Stimulated activated CD8-positive, alpha-beta memory T cell treated with anti-CD3 and anti-CD28 coated beads, Interleukin-4, amount 100 ng/mL, for 24 hours (primary cell): ENCODE results near the gene SCRG1.

Source experiments
- DNase-seq: peaks from one replicate; pipeline ENCODE4 v3.0.0-alpha.2; 2020; ENCODE audit warnings: low read depth

SCRG1 gene

DNA sequence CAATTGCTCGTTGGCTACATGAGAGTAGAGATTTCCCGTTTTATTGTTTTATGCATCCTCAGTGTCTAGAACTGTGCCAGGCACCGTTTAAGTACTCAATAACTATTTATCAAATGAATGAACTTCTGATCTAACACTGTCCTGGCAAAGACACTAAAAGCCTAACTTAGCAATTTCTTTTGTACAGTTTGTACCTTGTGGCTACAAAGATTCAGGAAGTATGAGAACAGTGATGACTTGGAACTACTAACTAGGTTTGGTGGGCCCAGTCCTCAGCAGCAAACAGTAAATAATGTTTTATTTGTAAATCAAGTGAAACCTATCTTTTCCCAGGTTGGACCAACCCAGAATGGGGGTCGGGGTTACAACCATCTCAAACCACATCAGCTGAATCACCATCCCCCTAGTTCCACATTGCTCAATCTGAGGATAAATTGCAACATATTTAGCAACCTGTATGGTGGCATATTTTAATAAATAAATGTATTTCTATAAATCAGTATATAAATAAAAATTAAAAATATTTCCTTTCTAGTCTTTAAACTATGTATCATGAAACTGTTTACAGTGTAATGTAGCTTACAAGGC lies 12.3 kb upstream of the SCRG1 start:
- DNase-seq: no peak

DNA sequence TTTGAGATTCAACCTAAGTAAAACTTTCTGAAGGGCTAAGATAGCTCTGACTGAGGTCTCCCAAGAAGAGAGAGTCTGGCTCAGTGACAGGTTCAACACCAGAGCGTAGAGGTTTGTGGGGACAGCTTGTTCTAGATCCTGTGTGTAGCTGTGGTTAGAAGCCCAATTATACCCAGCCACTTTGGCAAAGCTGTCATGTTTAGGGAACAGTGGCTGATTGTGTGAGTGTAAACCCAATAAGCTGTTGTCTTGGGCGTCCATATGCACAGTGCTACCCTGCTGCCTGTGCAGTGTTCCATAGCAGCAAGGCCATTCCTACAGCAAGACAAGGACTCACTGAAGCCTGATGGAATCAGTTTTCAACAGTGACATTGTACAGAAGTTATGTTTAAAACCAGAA lies 11.2 kb upstream of the SCRG1 start:
- DNase-seq: no peak

DNA sequence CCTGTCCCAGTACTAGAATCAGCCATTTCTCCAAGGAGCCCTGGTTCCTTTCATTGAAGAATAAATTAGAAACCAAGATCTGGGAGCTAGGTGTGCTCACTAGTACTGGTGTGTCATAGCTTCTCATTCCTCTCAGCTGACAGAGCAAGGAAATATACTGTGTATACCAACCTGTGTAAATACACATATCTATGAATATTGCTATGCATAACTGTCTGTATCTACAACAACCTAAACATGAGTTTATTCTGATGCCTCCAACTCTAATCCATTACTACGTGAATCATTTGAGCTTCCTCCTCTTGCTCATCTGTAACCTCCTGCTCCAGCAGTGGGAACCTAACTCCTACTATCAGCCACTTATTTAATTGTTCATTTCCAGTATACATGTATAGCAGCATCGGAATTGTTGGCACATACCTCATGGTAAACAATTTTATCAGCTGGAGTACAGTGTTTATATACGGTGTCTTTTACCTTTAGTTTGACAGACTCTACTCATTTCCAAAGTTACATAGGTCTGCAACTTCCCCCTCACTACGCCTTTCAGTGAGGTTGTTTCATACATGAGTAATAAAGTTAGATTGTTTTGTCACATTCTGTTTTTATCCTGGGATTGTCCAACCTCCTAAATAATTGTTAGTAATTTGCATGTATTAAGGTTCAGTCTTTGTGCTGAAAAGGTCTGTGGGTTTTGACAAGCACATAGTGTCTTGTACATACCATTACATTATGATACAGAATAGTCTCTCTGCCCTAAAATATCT lies 7.1 kb upstream of the SCRG1 start:
- no peak for DNase-seq

DNA sequence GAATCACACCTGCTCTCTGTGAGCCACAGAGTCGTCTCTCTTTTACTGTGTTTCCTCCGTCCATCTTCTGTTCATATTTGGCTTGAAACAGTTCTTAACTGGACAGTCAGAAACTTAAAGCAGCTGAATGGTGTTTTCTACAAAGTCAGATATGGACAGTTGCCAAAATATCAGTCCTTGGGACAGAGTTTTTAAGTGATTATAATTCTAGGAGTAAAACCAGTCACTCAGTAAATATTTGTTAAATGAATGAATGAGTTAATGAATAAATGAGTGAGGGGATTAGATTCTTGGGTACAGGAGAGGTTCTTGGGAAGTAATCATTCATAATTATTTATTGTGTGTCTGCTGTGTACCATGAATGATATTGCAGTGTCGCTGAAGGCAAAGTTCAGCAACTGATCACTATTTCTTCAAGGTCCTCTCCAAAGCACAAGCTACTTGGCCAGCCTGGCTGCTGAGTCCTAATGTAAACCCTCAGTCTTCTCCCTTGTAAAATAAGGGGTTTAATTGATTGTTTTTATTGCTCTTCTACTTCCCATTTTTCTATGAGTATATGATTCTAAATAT lies 5.5 kb upstream of the SCRG1 start:
- DNase-seq: no peak

DNA sequence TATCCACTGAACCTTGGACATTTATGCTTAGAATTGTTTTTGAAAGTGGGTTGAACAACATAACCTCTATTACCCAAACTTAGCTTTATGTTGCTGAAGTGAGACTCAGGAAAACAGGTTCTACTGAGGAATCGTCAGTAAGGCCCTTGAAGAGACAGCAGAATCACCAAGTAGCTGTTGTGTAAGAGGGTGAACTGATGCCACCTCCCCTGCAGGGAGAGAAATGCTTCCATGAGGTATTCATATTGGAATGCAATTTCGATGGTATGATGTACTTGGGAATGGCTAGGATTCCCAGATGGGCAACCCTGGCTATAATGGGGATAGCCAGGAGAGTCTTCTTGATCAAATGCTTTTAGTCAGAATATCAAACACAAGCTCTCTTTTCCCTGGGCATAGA lies 4.1 kb upstream of the SCRG1 start:
- no peak for DNase-seq

DNA sequence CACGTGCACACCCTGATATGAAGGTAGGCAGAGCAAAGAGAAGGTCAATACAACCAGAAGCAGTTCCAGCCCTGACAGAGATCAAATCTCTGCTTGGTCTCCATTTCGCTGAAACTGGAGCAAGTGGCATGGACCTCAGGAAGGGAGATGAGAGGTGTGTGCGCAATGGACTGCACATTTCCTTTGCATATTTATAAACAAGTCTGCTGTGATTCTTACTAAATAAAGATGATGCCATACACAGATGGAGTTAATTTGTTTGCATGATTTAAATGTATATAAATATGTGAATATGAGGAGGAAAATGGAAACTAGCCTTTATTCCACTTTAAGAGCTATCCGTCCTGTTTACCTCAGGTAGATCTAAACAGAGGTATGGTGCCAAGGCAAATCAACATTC lies 2.1 kb upstream of the SCRG1 start:
- DNase-seq: no peak

DNA sequence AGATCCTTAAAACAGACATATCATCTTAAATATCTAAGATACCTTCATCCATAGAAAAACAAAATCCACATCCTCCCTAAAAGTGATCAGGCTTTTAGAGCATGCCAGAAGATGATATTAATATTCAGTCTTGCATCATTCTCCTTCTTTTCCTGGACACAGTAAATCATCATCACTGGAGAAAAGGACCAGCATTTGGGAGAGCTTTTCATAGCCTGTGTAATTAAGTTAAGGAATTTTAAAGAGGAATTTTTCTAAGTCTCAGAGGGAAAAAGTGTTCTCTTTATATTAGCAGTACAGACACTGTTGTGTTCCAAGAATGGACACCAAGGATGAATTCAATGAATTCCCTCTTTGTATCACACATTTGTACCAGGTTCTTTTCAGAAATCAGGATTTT lies 696 bp downstream of the SCRG1 start:
- DNase-seq: no peak

DNA sequence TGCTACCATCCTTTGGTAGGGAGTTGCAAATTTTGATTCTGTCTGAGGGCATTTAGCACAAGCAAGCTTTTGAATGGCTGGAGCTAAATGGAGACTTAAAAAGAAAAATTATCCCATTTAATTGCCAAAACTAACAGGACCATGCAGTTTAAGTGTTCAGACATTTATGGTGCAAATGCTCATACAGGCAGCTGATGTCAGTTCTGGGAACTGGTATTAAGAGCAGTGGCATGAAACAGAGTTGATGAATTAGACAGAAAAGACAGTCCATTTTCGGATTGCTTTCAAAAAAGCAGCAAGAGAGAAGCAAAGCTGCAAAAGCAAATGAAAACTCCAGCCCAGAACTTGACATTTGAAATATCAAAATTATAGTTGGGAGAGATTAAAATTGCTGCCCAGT lies 1.3 kb downstream of the SCRG1 start:
- no peak for DNase-seq

DNA sequence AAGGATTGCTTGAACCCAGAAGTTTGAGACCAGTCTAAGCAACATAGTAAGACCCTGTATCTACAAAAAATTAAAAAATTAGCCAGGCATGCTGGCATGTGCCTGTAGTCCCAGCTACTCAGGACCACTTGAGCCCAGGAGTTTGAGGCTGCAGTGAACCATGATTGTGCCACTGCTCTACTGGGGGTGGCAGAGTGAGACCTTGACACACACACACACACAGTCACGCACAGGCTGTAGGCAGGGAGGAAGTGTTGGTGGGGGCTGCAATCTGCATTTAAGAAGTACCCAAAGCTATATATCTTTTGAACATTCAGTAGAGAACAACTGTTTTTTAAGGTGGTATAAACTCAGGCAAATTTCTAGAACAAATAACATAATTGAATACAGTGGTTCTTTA lies 7.2 kb downstream of the SCRG1 start:
- DNase-seq: no peak

DNA sequence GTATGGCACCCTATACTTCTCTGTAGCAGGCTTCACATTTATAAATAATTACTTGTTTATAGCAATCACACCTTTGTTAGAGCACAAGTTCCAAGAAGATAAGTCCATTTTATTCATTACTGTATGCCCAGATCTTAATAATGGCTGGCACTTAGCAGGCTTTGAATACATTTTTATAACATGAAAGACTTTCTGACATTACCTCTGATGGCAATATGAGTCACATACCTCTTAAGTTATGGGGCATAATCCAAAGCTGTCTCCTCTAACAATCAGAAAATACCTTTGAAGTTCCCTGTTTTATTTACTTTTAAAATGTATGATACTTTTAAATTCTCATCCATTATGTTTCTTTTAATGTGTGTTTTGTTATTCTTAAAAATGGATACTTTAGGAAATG lies 12.2 kb downstream of the SCRG1 start:
- DNase-seq: no peak

DNA sequence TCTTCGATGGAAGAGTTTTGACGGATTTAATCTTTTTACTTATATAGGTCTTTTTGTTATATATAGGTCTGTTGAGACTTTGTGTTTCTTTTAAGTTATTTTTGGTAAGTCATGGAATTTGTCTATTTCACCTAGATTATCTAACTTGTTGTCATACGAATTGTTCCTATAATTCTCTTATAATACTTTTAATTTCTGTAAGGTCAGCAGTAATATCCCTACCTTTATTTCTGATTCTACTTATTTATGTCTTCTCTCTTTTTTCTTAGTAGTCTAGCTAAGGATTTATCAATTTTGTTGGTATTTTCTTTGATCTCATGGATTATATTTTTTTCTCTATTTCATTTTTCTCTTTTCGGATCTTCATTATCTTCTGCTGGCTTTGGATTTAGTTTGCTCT lies 16.6 kb downstream of the SCRG1 start:
- DNase-seq: no peak

DNA sequence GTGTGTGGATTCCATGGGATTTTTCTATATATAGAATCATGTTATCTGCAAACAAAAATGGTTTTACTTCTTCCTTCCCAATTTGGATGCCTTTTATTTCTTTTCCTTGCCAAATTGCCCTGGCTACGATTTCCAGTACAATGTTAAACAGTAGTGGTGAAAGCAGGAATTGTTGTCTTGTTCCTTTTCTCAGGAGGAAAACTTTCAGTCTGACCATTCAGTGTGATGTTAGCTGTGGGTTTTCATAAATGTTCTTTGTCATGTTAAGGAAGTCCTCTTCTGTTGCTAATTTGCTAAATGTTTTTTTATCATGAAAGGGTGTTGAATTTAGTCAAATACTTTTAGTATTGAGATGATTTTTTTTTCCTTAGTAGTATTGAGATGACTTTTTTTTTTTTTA lies 17.3 kb downstream of the SCRG1 start:
- DNase-seq: no peak

DNA sequence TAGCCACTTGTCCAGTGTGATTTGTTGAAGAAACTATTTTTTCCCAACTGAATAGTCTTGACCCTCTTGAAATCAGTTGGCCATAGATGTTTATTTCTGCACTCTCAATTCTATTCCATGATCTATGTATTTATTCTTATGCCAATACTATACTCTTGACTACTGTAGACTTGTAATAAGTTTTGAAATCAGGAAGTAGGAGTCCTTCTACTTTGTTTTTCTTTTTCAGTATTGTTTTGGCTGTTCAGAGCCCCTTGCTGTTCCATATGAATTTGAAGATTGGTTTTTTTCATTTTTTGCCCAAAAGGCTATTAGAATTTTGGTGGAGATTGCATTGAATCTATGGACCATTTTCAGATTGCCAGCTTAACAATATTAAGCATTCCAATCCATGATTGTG lies 17.9 kb downstream of the SCRG1 start:
- no peak for DNase-seq

DNA sequence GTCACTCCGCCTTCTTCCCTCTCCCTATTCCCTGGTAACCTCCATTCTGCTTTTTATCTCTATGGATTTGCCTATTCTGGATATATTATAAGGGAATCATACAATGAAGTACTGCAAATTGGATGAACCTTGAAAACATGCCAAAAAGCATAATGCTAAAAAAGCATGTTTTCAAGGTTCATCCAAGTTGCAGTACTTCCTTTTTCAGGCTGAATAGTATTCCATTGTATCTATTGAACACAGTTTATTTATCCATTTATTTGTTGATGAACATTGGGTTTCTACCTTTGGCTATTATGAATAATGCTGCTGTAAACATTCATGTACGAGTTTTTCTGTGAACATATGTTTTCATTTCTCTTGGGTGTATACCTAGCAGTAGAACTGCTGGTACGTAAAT lies 19.0 kb downstream of the SCRG1 start:
- no peak for DNase-seq

DNA sequence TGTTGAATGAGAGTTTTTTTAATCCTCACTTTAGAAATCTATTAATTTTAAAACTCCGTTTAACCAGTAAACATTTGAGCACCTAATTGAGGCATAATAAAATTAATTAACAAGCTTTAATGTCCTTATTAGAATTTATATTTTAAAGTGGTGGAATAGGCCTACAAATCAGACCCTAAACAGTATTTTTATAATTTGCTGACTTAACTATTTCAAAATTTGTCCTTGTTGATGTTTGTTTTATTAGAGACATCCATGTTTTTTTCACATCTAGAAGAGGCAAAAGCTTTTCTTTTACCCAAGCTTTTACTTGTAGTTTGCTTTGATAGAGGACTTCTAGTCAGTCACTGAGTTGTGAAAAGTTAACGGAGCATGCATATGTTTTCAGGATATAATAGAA lies 24.3 kb downstream of the SCRG1 start:
- DNase-seq: no peak

DNA sequence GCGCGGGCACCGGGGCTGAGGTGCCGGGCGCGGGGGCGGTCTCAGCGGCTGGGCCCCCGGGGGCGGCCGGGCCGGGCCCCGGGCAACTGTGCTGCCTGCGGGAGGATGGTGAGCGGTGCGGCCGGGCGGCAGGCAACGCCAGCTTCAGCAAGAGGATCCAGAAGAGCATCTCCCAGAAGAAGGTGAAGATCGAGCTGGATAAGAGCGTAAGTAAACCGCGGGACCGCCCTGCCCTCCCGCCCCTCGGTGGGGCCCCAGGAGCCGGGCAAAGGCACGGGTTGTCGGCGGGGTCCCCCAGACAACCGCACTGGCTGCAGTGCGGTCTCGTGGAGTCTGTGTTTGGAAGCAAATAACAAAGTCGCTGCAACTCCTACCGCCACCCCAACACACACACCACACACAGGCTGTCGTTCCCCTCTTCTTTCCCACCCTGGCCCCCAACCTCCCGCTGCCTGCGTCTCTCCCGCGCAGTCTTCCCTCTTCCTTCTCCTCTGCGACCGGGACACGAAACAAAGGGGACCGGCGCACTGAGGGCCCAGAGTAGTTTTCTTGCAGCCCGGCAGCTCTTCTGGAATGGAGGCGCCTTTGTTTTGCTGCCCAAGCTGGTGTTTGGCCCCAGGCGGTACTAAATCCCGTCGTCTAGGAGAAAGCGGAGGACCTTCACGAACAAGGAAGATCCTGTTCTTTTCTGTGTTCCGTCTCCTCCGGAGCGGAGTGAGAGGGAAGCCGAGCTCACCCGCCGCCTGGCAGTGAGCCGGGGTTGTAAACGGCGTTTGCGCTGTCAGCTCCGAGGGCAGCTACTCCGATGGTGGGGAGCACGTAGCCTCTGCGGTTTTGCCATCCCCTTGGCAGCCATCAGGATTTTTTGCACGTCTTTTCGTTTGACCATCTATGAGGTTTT lies 27.4 kb downstream of the SCRG1 start:
- peak; percentile 15 for DNase-seq

DNA sequence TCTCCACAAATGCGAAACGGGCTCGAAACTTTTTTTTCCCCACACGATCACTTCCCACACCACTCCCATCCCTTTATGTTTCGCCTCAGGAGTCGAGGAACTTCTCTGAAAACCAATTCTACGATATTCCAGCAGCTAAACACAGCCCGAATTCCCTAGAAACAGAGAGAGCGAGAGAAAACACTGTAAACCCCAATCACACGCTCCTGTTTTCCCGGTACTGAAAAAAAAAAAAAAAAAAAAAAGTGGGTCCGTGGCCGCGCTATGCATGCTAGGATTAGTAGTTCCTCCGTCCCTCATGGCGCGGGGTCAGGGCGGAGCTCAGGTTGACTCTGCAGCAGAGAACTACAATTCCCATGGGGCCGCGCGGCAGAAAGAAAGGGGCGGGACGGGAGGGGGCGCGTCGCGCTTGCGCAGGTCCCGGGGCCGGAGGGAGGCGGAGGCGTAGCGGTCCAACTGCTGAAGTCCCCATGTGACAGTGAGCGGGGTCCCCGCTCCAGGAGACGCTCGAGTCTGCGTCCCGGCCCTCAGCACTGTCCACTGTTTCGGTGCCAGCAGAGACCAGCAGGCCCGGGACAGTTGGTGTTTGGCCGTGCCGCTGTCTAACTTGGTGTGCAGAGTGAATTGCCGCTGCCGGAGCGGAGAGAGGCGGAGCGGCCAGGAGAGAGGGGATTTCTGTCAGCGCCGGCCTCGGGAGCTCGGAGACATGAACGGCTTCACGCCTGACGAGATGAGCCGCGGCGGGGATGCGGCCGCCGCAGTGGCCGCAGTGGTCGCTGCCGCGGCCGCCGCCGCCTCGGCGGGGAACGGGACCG lies 28.2 kb downstream of the SCRG1 start, which contains the start of gene SAP30:
SAP30 (plus strand) TSS at position 478 of the 815 bp plus-strand sequence; CDS start at position 707, 229 bp downstream.
- DNase-seq: peak; percentile 94

DNA sequence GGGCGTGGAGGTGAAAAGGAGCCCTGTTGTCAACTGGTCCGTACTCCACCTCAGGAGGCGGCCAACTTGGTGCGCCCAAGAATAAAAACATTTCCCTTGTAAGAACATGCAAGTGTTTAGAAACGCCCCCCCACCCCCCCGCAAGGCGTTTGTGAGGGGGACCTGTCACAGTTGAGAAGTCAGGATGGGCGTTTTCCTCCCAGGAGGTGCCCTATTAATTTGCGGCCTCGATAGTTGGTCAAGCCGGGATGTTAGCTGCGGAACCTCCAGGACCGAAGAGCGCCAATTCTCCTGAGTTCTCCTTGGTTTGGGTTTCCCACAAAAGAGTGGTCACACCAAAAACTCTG lies 28.8 kb downstream of the SCRG1 start:
- peak; percentile 40 for DNase-seq

DNA sequence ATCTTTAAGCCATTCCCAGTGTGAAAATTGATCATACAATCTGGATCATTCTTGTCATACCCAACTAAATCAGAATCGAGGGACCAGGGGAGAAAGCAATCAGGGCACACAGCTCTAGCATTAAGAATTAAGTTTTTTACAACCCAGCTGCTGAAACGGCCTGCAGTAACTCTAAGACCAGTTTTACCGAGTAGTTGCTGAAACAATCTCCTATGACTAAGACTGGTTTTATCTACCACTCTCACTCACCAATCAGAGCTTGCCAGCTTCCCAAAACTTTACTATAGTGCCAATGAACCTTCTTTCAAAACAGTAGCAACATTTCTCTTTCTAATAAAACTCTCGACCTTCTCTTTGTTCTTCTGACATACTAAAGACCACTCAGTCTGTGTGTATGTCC lies 31.0 kb downstream of the SCRG1 start:
- DNase-seq: no peak

DNA sequence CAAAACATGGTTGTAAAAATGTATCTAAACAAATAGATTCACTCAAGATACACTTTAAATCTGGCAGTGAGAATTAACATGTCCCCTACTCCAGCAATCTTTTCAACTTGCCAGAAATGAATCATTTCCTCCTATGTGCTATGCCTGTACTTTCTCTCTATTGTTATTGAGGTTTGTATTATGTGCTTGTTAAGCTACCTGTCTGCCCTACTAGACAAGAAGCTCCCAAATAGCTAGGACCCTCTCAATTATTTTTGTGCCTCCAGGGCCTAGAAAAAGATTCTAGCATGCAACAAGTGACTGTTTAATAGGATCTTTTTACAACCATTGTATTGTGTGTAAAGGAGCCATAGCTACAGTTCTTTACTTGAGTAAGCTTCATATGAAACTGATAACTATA lies 31.6 kb downstream of the SCRG1 start:
- DNase-seq: no peak

DNA sequence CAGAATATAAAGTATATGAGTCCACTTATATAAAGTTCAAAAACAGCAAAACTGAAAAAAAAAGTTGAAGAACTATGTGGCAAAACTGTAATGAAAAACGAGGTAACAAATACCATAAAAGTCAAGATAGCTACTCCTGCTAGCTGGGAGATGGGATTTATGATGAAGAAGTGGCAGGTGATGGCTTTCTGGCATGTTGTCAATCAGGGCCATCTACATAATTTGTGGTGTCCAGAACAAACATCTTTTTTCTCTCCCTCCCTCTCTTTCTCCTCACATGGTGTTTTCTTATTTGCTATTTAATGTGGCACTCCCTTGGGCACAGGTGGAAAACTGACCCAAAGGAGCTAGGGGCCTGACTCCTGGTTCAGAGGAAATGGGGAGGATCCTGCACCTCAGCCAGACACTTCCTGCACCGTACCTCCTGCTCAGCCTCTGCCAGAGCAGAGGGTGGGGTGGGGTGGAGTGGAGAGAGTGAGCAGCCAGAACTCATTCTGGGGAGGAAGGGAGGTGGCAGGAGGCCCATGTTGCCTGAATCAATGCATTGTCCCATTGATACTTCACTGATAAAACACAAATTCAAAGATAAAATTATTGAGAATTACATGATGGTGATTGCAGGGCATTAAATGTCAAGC lies 33.4 kb downstream of the SCRG1 start:
- DNase-seq: no peak
